Cardiac fibroblast (primary cell): ENCODE results near the gene CST7.
"Not testable (repeated sequence)": the region's sequence is repeated elsewhere in the genome, so short reads cannot be mapped to it uniquely, and the experiment has no call there.

Source experiments
- DNase-seq, 2 donors: peaks; one replicate each; pipeline versions ENCODE4 v3.0.0 to v3.0.0-alpha.2; 2010; ENCODE audit warnings: low read depth in 2 of 2
- H3K4me3 ChIP-seq, 2 donors: replicated peaks in 1 of 2; 1 replicate in 1 of 2; 2 replicates in 1 of 2; pipeline ENCODE4 v1.5.1; 2011; ENCODE audit warnings: low read depth in 2 of 2, low read length in 2 of 2, mild to moderate bottlenecking in 2 of 2, moderate library complexity in 1 of 2
- TF ChIP-seq, protein P1 (sequence below): IDR thresholded peaks from one replicate; pipeline ENCODE4 v1.5.1; 2011; ENCODE audit warnings: low read depth, mild to moderate bottlenecking, low read length, inconsistent platforms

Gene CST7

DNA sequence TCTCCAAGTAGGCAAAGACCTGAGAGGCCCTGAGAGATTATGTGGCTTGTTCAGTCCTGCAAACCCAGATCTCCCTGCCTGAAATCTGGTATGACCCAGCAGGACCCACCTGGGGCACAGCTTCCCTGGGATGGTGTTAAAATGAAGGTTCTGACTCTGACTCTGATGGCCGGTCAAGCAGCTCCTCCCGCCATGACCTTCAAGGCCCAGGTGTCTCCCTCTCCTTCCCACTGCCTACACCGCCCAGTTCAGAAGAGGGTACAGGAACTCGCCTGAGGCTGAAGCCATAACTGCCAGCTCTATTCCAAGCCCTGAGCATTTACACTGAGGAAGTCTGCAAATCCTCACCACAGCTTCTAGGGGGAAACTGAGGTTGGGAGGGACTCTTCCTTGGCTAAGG, 5.9 kb upstream of the CST7 start:
- TF ChIP-seq, protein P1, sequence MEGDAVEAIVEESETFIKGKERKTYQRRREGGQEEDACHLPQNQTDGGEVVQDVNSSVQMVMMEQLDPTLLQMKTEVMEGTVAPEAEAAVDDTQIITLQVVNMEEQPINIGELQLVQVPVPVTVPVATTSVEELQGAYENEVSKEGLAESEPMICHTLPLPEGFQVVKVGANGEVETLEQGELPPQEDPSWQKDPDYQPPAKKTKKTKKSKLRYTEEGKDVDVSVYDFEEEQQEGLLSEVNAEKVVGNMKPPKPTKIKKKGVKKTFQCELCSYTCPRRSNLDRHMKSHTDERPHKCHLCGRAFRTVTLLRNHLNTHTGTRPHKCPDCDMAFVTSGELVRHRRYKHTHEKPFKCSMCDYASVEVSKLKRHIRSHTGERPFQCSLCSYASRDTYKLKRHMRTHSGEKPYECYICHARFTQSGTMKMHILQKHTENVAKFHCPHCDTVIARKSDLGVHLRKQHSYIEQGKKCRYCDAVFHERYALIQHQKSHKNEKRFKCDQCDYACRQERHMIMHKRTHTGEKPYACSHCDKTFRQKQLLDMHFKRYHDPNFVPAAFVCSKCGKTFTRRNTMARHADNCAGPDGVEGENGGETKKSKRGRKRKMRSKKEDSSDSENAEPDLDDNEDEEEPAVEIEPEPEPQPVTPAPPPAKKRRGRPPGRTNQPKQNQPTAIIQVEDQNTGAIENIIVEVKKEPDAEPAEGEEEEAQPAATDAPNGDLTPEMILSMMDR, result no peak
- no peak for DNase-seq
- H3K4me3 ChIP-seq, result no peak overlapping the region

DNA sequence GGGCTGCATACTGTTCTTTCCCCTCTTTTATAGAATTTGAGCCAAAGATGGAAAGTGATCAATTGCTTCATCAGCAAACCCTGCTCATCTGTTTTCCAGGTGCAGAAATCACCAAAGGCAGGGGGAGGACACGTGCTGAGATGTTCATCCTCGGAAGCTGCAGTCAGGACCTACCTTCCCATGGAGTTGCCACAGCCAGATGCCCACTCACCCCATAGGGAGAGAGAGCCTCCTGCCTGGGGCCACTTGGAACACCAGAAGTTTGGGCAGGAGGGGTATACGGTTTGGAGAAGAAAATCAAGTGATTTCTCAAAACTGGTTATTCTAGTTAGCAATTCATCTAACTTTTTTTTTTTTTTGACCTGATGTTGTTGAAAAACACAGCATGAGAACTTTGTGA, 5.3 kb upstream of the CST7 start:
- TF ChIP-seq, protein P1, result no peak

DNA sequence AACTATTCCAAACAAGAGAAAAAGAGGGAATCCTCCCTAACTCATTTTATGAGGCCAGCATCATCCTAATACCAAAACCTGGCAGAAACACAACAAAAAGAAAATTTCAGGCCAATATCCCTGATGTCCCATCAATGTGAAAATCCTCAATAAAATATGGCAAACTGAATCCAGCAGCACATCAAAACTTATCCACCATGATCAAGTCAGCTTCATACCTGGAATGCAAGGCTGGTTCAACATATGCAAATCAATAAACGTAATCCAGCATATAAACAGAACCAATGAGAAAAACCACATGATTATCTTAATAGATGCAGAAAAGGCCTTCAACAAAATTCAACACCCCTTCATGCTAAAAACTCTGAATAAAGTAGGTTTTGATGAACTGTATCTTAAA, 2.7 kb upstream of the CST7 start:
- not testable (repeated sequence) for DNase-seq, H3K4me3 ChIP-seq

More for the DNA sequence above, 5.3 kb upstream of the CST7 start:
- DNase-seq, result no peak
- no peak overlapping the region for H3K4me3 ChIP-seq

DNA sequence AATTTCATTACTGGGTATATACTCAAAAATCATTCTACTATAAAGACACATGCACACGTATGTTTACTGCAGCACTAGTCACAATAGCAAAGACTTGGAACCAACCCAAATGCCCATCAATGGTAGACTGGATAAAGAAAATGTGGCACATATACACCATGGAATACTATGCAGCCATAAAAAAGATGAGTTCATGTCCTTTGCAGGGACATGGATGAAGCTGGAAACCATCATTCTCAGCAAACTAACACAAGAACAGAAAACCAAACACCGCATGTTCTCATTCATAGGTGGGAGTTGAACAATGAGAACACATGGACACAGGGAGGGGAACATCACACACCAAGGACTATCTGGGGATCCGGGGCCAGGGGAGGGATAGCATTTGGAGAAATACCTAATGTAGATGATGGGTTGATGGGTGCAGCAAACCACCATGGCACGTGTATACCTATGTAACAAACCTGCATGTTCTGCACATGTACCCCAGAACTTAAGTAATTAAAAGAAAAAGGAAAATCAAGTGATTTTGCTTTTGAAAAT, 602 bp upstream of the CST7 start:
- not testable (repeated sequence) for H3K4me3 ChIP-seq

DNA sequence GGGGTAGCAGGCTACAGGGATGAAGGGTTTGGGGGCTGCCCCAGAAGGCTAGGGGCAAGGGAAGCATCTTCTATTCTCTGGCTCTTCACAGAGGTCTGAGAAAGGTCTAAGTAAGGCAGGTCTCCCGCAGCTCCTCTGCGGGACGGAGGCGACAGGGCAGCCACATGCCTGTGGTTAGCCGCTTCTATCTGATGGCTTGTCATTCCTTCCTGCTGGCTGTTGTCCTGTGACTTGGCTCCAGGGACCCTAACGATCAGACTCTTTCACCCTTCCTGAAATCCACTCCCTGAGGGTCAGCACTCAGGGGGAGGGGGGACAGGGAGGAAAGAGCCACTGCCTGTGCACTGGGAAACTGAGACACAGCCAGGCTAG, 673 bp downstream of the CST7 start:
- TF ChIP-seq, protein P1, result no peak
- H3K4me3 ChIP-seq, result no peak overlapping the region
- no peak for DNase-seq

More for the DNA sequence above, 602 bp upstream of the CST7 start:
- not testable (repeated sequence) for DNase-seq

DNA sequence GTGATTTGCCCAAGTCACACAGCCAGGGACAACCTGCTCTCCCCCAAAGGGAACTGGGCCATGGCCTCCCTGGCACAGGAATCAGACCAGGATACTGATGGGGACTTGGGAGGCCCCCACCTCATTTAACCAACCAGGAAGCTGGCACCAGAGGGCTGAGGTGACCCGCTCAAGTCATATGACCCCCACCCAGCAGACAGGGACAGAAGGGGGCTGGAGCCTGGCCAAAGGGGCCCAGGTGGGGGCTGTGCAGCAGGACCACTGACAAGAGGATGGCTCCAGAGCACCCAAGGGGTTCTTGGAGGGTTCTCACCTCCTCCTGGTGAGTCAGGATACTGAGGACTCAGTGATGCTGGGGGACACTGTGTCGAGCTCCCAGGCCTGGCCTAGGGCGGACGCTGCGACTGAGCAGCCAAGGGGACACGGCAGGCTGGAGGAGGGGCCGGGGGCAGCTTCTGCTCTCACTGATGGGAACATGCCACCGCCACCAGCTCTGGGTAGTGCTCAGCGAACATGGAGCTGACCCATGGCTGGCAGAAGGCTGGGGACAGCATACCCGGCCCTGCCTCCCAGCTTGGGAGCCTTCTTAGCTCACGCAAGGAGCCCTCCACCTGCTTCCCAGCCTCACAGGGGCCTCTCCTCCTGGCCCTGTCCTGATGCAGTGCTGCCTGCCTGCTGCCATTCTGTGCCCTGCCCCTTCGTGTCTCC, 1.2 kb downstream of the CST7 start:
- TF ChIP-seq, protein P1, result no peak
- no peak for DNase-seq
- no peak overlapping the region for H3K4me3 ChIP-seq

DNA sequence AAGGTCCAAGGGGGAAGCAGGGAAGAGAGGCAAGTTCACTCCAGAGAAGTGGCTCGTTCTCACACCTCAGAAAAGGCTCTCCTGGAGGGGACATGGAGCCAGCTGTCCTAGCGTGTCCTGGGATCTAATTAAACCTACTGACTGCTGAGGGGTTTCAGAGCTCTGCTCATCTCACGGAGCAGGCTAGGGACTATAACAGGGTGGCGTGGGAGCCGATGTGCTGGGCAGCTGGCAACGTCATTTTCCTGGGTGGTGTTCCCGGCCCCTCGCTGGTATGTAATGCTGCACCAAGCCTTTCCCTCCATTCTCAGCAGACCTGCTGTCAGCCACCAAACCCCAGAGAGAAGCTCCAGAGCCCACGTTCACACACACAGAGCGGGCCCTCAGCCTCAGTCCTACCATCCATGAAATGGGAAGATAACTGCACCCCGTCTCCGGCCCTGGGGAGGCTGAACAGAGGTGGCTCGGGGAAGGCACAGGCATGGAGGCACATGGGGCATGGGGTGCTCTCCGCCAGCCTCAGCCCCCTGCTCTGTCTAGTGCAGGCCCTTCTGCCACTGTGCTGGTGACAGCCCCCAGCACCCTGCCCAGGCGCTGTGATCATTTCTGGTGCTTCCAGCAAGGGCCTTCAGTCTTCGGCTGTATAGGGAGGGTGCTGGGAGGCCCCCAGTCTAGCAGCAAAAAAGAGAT, 1.9 kb downstream of the CST7 start:
- TF ChIP-seq, protein P1, result no peak
- H3K4me3 ChIP-seq, result no peak overlapping the region
- DNase-seq, result no peak
